Spleen (tissue), 7 donors: ENCODE measurements around the gene C8B.

Experiments used
- POLR2A ChIP-seq, 3 donors: fragments of 450-650 bp; IDR thresholded peaks; one replicate each; pipeline ENCODE4 v1.5.1; 2017; ENCODE audit warnings: antibody characterized with exemption in 3 of 3, mild to moderate bottlenecking in 1 of 3
- POLR2AphosphoS5 ChIP-seq, 3 donors: sonication (generic); formaldehyde crosslinking; IDR thresholded peaks; one replicate each; pipeline ENCODE4 v1.5.1; 2017; ENCODE audit warnings: antibody characterized with exemption in 3 of 3
- TF ChIP-seq, protein P1 (sequence below), 11 experiments: fragments of 200-600 bp in 7 of 11; fragments of 450-650 bp in 4 of 11; sonication (generic) in 4 of 11; IDR thresholded peaks in 8 of 11; conservative IDR thresholded peaks in 3 of 11; 1 replicate in 7 of 11; 2 replicates in 4 of 11; pipeline versions ENCODE4 v1.4.0 to v1.8.0; 2016 to 2021; ENCODE audit warnings: antibody characterized with exemption in 11 of 11, inconsistent platforms in 4 of 11, mild to moderate bottlenecking in 1 of 11
- donor health status: DM: no; HTN: no; CAD: no; lungs with moderate emphysema.
- donor health status: DM: no; HTN: no; CAD: no.
- donor health status: DM: no; HTN: no; CAD: no.

- TF ChIP-seq, protein P1, sequence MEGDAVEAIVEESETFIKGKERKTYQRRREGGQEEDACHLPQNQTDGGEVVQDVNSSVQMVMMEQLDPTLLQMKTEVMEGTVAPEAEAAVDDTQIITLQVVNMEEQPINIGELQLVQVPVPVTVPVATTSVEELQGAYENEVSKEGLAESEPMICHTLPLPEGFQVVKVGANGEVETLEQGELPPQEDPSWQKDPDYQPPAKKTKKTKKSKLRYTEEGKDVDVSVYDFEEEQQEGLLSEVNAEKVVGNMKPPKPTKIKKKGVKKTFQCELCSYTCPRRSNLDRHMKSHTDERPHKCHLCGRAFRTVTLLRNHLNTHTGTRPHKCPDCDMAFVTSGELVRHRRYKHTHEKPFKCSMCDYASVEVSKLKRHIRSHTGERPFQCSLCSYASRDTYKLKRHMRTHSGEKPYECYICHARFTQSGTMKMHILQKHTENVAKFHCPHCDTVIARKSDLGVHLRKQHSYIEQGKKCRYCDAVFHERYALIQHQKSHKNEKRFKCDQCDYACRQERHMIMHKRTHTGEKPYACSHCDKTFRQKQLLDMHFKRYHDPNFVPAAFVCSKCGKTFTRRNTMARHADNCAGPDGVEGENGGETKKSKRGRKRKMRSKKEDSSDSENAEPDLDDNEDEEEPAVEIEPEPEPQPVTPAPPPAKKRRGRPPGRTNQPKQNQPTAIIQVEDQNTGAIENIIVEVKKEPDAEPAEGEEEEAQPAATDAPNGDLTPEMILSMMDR (IDR thresholded peaks at IDR 0.05 in 8 of 11, conservative IDR thresholded peaks at IDR 0.05 in 3 of 11): no peak
- TF ChIP-seq POLR2AphosphoS5 (IDR thresholded peaks at IDR 0.05): no peak
- no peak for TF ChIP-seq POLR2A (IDR thresholded peaks at IDR 0.05)
Observed at GRCh38 chr1:56922507-56922906, 43.3 kb downstream of the C8B start.
